Natural killer cell treated with Interleukin-12 subunit alpha and Interleukin-12 subunit beta and Interleukin-15 and Interleukin-18, amount 100 ng/mL, for 72 hours (primary cell): Measurements from ENCODE around the gene UBA6. TPM values are rescaled to one million over a fixed set of nuclear protein-coding genes. Genes with fewer than 3 reads are reported as not detected.

Experiments
- ATAC-seq, 2 donors: fragments of 150-1000 bp; cut with Tn5 transposase in 1 of 2; sonication (Bioruptor Pico), chemical (Tn5 transposase) in 1 of 2; 2 replicates each; pipeline ENCODE4 v1.10.0; 2021
- DNase-seq: peaks from one replicate; pipeline ENCODE4 v3.0.0; 2022; ENCODE audit warnings: low spot score
- H3K27ac Mint-ChIP-seq, 2 donors: 1 replicate in 1 of 2; 2 replicates in 1 of 2; pipeline ENCODE4 v1.8.0; 2022; ENCODE audit warnings: mixed read lengths in 2 of 2, mild to moderate bottlenecking in 1 of 2, moderate library complexity in 1 of 2
- H3K27me3 Mint-ChIP-seq, 2 donors: 1 replicate in 1 of 2; 2 replicates in 1 of 2; pipeline ENCODE4 v1.8.0; 2022; ENCODE audit warnings: mixed read lengths in 2 of 2
- H3K36me3 Mint-ChIP-seq: one replicate; pipeline ENCODE4 v1.8.0; 2022; ENCODE audit warnings: mixed read lengths
- H3K4me1 Mint-ChIP-seq, 2 donors: 1 replicate in 1 of 2; 2 replicates in 1 of 2; pipeline ENCODE4 v1.8.0; 2022; ENCODE audit warnings: low read depth in 2 of 2, mixed read lengths in 2 of 2, mild to moderate bottlenecking in 1 of 2
- H3K4me3 Mint-ChIP-seq: one replicate; pipeline ENCODE4 v1.8.0; 2022; ENCODE audit warnings: mixed read lengths
- H3K9me3 Mint-ChIP-seq: 2 replicates; pipeline ENCODE4 v1.8.0; 2022; ENCODE audit warnings: mixed read lengths
- total RNA-seq, 2 donors: library from RNA; stranded (reverse); gene quantifications; one replicate each; pipeline ENCODE4 v1.2.3, GENCODE V29; 2022

The UBA6 gene
- total RNA-seq, 2 donors from 2014 or later: 77.8 to 90.9 TPM

DNA sequence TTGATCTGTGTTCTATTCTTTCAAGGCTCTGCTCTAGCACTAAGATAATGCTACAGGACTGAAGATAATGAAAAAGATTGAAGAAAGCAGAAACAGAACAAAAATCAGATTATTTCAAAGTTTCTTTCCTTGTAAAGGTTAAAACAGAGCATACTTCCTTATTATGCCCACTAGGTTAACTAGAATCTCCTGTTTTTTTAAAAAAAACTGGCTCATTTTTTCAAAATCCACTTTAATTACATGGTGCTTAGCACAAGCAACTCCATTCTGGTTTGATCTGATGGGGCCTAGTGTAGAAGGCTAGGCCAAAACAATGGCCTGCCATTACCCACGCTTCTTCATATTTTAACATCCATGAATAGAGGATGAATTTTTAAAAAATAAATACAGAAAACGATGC, 1.2 kb upstream of the UBA6 start:
- Mint-ChIP-seq H3K4me1 (peaks cover 39 to 45% of the 10 kb centered on the region in 2 donors), H3K27ac (peak overlapping the region; percentile 94), H3K27me3 (no peaks in the 10 kb centered on the region), H3K36me3 (peaks cover 28% of the 10 kb centered on the region), H3K4me3 (peak overlapping the region; percentile 98), H3K9me3 (peaks cover 3% of the 10 kb centered on the region)
- ATAC-seq (no peak), DNase-seq (no peak)

DNA sequence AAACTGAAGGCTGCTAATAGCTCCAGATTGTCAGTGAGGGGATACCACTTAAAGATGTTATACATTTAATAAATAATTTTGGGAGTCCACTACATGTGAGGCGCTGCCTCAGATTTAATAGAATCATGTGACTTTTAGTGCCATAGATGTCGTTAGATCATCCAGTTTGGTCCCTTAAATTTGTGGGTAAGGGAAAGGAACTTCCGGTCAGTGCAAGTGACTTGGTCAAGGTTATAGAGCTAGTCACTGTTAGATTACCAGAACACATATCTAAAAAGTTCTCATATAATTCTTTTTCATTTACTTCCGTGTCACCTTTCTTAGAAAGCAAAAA, 529 bp upstream of the UBA6 start:
- ATAC-seq: no peak
- Mint-ChIP-seq H3K27ac (peak overlapping the region; percentile 94), H3K9me3 (no peaks in the 10 kb centered on the region), H3K4me3 (peak overlapping the region; percentile 98), H3K27me3 (no peaks in the 10 kb centered on the region), H3K4me1 (peaks cover 39 to 42% of the 10 kb centered on the region in 2 donors), H3K36me3 (peaks cover 23% of the 10 kb centered on the region)
- DNase-seq: no peak

DNA sequence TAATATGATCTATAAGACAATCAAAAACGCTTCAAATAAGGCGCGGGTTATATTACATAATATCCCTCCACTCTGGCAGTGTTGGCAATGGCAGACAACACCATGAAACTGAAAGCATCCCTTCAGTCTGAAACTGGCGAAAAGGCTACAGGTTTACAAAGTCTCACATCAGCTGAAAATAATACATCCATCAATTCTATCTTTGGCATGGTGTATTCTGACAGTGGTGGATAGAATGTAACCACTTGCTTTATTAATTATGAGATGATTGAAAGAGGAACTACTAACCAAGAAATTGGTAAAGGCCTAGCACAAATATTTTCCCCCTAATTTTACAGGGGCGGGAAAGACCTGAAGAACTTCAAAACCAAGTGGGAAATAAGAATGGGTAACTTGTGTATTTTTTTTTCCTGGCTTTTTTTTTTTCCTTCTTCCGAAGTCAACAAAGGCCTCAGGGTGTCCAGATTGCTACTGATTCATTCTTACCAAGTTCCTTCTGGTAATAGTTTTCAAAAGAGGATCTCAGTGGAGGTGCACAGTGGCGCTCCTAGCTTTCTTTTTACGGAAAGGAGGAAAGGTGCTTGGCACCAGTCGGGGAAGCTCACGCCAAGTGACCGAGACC, 728 bp downstream of the UBA6 start:
- ATAC-seq (no peak), DNase-seq (no peak)
- H3K36me3 Mint-ChIP-seq: peaks cover 15% of the 10 kb centered on the region
- H3K9me3 Mint-ChIP-seq: no peaks in the 10 kb centered on the region
- H3K27ac Mint-ChIP-seq: peak overlapping the region; percentile 94
- H3K4me3 Mint-ChIP-seq: peak overlapping the region; percentile 98
- peaks cover 33 to 37% of the 10 kb centered on the region in 2 donors for H3K4me1 Mint-ChIP-seq
- H3K27me3 Mint-ChIP-seq: no peaks in the 10 kb centered on the region

DNA sequence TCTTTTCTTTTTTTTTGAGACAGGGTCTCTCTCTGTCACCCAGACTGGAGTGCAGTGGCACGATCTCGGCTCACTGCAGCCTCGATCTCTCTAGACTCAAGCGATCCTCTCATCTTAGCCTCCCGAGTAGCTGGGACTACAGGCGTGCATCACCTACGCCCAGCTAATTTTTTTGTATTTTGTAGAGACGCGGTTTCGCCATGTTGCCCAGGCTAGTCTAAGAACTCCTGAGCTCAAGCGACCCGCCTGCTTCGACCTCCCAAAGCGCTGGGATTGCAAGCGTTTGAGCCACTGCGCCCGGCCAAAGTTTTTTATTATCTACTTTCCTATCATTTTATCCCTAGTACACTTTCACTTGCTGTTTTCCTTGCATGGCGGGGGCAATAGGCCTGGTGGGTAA, 1.4 kb downstream of the UBA6 start:
- Mint-ChIP-seq H3K4me3 (peak overlapping the region; percentile 98), H3K27ac (peak overlapping the region; percentile 94), H3K9me3 (no peaks in the 10 kb centered on the region), H3K36me3 (peaks cover 14% of the 10 kb centered on the region), H3K4me1 (peaks cover 29 to 32% of the 10 kb centered on the region in 2 donors), H3K27me3 (no peaks in the 10 kb centered on the region)
- DNase-seq (no peak), ATAC-seq (no peak)

DNA sequence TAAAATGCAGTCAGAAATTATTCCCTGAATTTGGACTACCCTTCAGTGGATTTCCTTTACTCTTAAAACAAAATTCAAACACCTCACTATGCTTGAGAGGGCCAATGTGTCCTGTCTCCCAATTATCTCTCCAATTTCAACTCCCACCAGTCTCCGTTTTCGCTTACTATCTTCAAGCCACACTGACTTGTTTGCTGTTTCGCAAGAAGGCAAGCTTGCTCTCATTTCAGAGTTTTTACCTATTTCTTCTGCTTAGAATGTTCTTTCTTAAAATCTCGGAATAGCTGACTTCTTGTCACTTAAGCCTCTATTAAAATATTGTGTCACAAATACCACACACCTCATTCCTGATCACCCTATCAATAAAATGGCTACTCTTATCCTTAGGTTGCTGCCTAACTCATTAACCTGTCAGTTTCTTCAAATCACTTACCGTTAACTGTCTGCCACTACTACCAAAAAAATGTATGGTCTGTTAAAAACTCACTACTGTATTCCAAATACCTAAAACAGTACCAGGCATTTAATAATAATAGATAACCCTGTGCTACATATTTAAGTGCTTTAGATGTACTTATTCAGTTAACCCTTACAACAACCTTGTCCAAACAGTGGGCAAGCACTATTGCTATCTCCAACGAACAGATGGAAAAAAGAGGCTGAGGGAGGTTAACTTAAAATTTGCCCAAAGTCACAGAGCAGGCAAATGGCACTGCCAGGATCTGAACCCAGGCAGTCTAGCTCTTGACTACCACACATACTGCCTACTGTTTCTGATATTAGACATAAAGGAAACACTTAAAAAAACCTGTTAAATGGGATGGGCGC, 2.9 kb downstream of the UBA6 start:
- Mint-ChIP-seq H3K4me1 (peaks cover 19 to 22% of the 10 kb centered on the region in 2 donors), H3K4me3 (no peak overlapping the region), H3K27ac (no peak overlapping the region), H3K36me3 (peaks cover 10% of the 10 kb centered on the region), H3K27me3 (no peaks in the 10 kb centered on the region), H3K9me3 (no peaks in the 10 kb centered on the region)
- DNase-seq (no peak), ATAC-seq (no peak)

DNA sequence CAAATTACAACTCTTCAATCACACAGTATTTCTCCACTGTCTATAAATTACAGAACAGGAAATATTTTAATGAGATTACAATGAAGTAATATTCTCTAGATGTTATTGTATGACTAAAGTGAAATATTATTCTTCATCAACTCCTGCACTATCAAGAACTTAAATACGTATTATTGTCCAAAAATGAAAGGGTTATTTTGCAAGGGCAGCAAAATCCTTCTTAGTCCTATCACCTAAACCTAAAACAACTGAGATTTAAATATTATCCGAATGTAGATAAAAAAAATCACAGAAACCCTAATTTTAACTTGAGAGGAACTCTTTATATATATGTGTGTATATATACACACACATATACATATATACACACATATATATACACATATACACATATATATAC, 4.9 kb downstream of the UBA6 start:
- H3K36me3 Mint-ChIP-seq: peaks cover 23% of the 10 kb centered on the region
- no peak overlapping the region for H3K27ac Mint-ChIP-seq
- DNase-seq (no peak), ATAC-seq (no peak)
- H3K4me1 Mint-ChIP-seq: peaks cover 20 to 26% of the 10 kb centered on the region in 2 donors
- H3K4me3 Mint-ChIP-seq: no peak overlapping the region
- H3K9me3 Mint-ChIP-seq: no peaks in the 10 kb centered on the region
- no peaks in the 10 kb centered on the region for H3K27me3 Mint-ChIP-seq

DNA sequence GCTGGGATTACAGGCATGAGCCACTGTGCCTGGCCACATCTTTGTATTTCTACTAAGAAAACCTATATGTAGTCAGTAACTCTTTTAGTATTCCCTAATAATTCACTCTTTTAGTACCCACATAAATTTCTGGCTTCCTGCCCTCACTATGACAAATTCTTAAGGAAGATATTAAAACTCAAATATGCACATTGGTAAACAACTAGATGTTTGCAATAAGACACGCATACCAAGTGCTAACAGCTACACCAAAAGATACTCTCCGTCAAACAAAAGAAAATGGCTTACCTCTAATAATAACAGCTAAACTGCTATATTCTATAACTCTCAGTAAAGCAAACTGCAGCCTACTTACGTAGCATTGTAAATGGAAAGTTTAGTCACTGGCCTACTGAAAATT, 6.3 kb downstream of the UBA6 start:
- DNase-seq (no peak), ATAC-seq (no peak)
- Mint-ChIP-seq H3K4me3 (no peak overlapping the region), H3K36me3 (peaks cover 34% of the 10 kb centered on the region), H3K9me3 (no peaks in the 10 kb centered on the region), H3K27ac (no peak overlapping the region), H3K27me3 (no peaks in the 10 kb centered on the region), H3K4me1 (peaks cover 19 to 36% of the 10 kb centered on the region in 2 donors)

DNA sequence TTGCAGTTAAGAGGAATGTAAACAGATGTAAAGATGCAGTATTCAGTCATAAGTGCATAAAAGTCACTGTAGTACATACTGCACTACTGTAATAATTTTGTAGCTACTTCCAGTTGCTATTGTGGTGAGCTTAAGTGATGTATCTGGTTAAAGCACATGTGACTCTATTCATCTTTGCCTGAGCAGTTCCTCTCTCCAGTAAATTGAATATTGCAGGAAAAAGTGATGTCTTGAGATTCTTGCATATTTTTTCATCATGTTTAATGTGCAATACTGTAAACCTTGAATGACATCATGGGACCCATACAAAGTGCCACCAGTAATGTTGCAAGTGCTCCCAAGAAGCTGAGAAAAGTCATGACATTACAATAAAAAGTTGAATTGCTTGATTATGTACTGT, 9.6 kb downstream of the UBA6 start:
- H3K27ac Mint-ChIP-seq: no peak overlapping the region
- no peaks in the 10 kb centered on the region for H3K9me3 Mint-ChIP-seq
- no peak overlapping the region for H3K4me3 Mint-ChIP-seq
- ATAC-seq (no peak), DNase-seq (no peak)
- H3K4me1 Mint-ChIP-seq: peaks cover 16 to 39% of the 10 kb centered on the region in 2 donors
- H3K27me3 Mint-ChIP-seq: no peaks in the 10 kb centered on the region
- peaks cover 43% of the 10 kb centered on the region for H3K36me3 Mint-ChIP-seq

DNA sequence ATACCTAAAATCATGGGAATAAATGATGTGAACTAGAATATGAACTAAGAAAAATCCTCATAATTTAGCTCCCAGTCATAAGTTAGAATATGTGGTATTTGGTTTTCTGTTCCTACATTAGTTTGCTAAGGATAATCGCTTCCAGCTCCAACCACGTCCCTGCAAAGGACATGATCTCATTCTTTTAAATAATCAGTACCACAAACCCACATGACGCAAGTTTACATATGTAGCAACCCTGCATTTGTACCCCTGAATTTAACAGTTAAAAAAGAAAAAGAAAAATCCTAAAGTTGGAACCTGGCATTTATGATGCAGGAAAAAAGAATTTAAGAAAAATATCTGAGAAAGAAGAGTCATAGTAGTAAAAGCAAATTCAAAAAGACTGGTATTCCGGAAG, 13.3 kb downstream of the UBA6 start:
- H3K27me3 Mint-ChIP-seq: no peaks in the 10 kb centered on the region
- no peak overlapping the region for H3K4me3 Mint-ChIP-seq
- no peak overlapping the region for H3K27ac Mint-ChIP-seq
- H3K4me1 Mint-ChIP-seq: peaks cover 33 to 48% of the 10 kb centered on the region in 2 donors
- H3K36me3 Mint-ChIP-seq: peaks cover 33% of the 10 kb centered on the region
- no peak for DNase-seq
- ATAC-seq: no peak
- no peaks in the 10 kb centered on the region for H3K9me3 Mint-ChIP-seq

DNA sequence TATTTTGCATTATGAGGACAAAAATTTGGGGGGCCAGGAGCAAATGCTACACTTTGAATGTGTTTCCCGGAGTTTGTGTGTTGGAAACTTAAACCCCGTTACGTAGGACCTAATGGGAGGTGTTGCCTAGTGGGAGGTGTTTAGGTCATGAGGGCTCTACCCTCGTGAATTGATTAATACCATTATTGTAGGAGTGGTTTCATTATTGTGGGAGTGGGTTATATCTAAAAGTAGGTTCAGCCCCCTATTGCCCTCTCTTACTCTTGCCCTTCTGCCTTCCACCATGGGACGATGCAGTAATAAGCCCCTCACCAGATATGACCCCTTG, 15.5 kb downstream of the UBA6 start:
- H3K36me3 Mint-ChIP-seq: peaks cover 28% of the 10 kb centered on the region
- DNase-seq (no peak), ATAC-seq (peak in 1 of 2 donors; percentile 36)
- no peaks in the 10 kb centered on the region for H3K27me3 Mint-ChIP-seq
- H3K4me3 Mint-ChIP-seq: peak overlapping the region; percentile 9
- H3K4me1 Mint-ChIP-seq: peaks cover 35 to 46% of the 10 kb centered on the region in 2 donors
- no peaks in the 10 kb centered on the region for H3K9me3 Mint-ChIP-seq
- H3K27ac Mint-ChIP-seq: peak overlapping the region; percentile 67 to 77

DNA sequence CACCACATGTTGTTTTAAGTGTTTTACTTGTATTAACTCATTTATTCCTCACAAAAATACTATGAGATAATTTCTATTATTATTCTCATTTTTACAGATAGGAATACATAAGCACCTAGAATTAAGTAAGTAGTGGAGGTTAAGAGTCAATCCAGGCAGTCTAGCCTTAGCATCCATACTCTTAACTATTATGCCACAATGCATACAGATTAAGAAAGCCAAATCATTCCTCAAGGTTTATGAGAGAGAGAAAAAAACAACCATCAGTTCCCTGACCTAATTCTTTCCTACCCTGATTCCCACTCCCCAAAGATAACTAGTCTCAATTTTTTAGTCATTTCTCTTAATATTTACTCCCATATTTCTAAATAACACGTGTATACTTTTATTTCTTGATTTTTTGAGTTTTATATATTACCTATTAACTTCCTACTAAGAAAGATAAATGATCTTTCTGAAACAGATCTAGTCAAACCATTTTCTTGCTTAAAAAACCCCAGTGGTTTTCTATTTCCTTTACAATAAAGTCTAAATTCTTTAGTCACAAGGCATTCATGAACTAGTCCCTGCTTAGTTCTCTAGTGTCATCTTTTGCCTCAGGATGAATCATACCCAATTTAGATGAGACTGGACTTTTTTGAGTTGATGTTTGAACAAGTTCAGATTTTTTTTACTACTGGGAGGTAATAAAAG, 16.0 kb downstream of the UBA6 start:
- DNase-seq (no peak), ATAC-seq (peak; percentile 60 to 78)
- peaks cover 23% of the 10 kb centered on the region for H3K36me3 Mint-ChIP-seq
- peak overlapping the region; percentile 67 to 77 for H3K27ac Mint-ChIP-seq
- H3K27me3 Mint-ChIP-seq: no peaks in the 10 kb centered on the region
- H3K9me3 Mint-ChIP-seq: no peaks in the 10 kb centered on the region
- peak overlapping the region; percentile 9 for H3K4me3 Mint-ChIP-seq
- peaks cover 31 to 46% of the 10 kb centered on the region in 2 donors for H3K4me1 Mint-ChIP-seq

DNA sequence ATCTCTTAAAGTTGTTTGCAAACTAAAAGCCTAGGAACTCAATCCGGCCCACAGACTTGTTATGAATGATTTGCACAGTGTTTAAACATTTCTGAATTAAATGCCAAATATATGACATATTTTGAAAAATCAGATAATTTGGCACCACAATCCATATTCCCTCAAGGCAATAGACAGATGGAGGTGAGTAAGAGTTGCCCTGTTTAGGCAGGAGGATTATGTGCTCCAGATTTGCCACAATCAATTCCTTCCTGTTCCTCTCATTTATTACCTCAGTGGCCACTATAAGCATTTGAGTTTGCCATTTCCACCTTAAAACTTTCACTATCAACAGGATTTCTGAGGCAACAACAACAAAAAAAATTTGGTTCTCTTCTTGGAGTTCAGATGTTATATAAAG, 18.7 kb downstream of the UBA6 start:
- H3K4me1 Mint-ChIP-seq: peaks cover 25 to 35% of the 10 kb centered on the region in 2 donors
- H3K27me3 Mint-ChIP-seq: no peaks in the 10 kb centered on the region
- DNase-seq (no peak), ATAC-seq (no peak)
- no peaks in the 10 kb centered on the region for H3K9me3 Mint-ChIP-seq
- no peak overlapping the region for H3K27ac Mint-ChIP-seq
- H3K36me3 Mint-ChIP-seq: peaks cover 13% of the 10 kb centered on the region
- H3K4me3 Mint-ChIP-seq: no peak overlapping the region

DNA sequence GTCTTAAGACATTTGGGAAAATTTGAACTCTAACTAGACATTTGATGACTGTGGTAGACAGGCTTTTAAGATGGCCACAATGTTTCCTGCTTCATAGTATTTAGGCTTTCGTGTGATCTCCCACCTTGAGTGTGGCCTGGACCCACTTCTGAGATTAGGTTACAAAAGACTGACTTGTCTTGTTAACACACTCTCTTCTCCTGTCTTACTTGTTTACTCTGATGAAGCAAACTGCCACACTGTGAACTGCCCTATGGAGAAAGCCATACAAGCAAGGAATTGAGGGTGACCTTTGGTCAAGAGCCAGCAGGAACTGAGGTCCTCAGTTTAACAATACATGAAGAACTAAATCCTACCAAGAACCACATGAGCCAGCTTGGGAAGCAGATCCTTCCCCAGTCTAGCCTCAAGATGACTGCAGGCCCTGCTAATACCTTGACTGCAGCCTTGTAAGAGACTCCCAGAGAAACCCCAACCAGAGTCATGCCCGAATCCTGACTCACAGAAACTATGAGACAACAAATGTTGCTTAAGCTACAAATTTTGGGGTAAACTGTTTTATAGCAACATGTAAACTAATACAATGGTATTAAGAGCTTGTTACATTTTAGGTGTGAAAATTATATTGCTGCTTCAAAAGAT, 20.3 kb downstream of the UBA6 start:
- Mint-ChIP-seq H3K9me3 (no peaks in the 10 kb centered on the region), H3K4me1 (peaks cover 20 to 25% of the 10 kb centered on the region in 2 donors), H3K36me3 (peaks cover 16% of the 10 kb centered on the region), H3K27ac (peak overlapping the region; percentile 60 to 61), H3K4me3 (peak overlapping the region; percentile 29), H3K27me3 (no peaks in the 10 kb centered on the region)
- peak; percentile 52 to 64 for ATAC-seq
- DNase-seq: no peak

DNA sequence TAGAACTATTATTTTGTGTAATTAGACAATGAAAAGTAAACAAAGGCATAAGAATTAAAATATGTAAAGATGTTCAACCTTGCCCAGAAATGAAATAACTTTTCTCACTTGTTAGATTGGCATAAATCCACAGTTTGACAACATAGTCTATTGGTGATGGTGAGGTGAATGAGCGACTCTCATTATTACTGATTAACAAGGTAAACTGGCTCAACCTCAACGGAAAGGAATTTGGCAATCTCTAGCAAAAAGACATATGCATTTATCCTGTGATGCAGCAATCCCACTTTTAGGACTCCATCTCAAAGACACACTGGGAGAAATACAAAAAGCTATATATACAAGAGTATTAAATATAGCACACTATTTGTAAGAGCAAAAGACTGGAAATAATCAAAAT, 22.3 kb downstream of the UBA6 start:
- no peak for ATAC-seq
- peaks cover 16% of the 10 kb centered on the region for H3K36me3 Mint-ChIP-seq
- H3K4me1 Mint-ChIP-seq: peaks cover 7 to 13% of the 10 kb centered on the region in 2 donors
- no peak overlapping the region for H3K4me3 Mint-ChIP-seq
- peak overlapping the region in 1 of 2 donors; percentile 31 for H3K27ac Mint-ChIP-seq
- H3K9me3 Mint-ChIP-seq: no peaks in the 10 kb centered on the region
- no peaks in the 10 kb centered on the region for H3K27me3 Mint-ChIP-seq
- no peak for DNase-seq
